ENCODE results near the gene ICA1.

Gene ICA1

GRCh38 chr7:8131694-8132605 is 130.0 kb downstream of the ICA1 start:
- H2AFZ ChIP-seq (ENCODE audit: low read length): no peak overlapping the region
- H3K4me2 ChIP-seq (ENCODE audit: low read depth, low read length): peak overlapping the region; percentile 31
- peaks cover 39% of the 10 kb centered on the region for H3K4me1 ChIP-seq (ENCODE audit: low read length)

DNA sequence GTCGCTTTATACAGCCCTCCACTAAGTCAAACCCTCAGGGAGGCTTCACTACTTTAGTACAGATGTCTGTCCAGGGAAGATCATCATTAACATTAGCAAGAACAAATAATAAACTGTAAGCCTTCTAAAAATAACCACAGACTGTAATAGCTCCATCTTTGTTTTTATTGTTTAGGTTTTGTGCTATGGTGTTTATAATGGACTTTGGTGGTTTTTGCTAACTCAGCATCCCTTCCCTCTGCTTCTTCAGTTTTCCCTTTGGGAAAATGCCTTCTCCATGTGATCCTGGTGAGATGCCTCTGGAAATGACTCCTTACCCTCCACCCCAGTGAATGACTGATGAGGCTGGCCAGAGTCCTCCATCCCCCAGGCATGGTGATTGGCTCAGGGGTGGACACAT is 131.3 kb downstream of the ICA1 start:
- Histone ChIP-seq H3K79me2 (ENCODE audit: low read length) (no peaks in the 10 kb centered on the region), H3K27me3 (replicated peaks; ENCODE audit: insufficient read depth, low read length) (no peaks in the 10 kb centered on the region), H4K20me1 (ENCODE audit: insufficient read depth, low read length) (no peaks in the 10 kb centered on the region), H3K4me2 (ENCODE audit: low read depth, low read length) (no peak overlapping the region), H3K36me3 (replicated peaks; ENCODE audit: insufficient read depth, low read length) (no peaks in the 10 kb centered on the region), H3K27ac (ENCODE audit: low read length) (no peak overlapping the region), H3K4me1 (ENCODE audit: low read length) (peaks cover 52% of the 10 kb centered on the region), H2AFZ (ENCODE audit: low read length) (no peak overlapping the region), H3K9me2 (replicated peaks; ENCODE audit: insufficient read depth, low read length) (no peaks in the 10 kb centered on the region), H3K9me3 (replicated peaks; ENCODE audit: insufficient read depth, low read length) (no peaks in the 10 kb centered on the region), H3K9ac (ENCODE audit: low read length) (no peak overlapping the region), H3K4me3 (ENCODE audit: low read length) (no peak overlapping the region), H3F3A (ENCODE audit: insufficient read depth, low read length) (peaks cover 29% of the 10 kb centered on the region)
- no peak for DNase-seq
- TF ChIP-seq EZH2phosphoT487 (IDR thresholded peaks at IDR 0.05; ENCODE audit: low read length) (no peak), EZH2 (optimal IDR thresholded peaks at IDR 0.05; ENCODE audit: low read depth, low read length) (no peak)
- TF ChIP-seq, protein P1, sequence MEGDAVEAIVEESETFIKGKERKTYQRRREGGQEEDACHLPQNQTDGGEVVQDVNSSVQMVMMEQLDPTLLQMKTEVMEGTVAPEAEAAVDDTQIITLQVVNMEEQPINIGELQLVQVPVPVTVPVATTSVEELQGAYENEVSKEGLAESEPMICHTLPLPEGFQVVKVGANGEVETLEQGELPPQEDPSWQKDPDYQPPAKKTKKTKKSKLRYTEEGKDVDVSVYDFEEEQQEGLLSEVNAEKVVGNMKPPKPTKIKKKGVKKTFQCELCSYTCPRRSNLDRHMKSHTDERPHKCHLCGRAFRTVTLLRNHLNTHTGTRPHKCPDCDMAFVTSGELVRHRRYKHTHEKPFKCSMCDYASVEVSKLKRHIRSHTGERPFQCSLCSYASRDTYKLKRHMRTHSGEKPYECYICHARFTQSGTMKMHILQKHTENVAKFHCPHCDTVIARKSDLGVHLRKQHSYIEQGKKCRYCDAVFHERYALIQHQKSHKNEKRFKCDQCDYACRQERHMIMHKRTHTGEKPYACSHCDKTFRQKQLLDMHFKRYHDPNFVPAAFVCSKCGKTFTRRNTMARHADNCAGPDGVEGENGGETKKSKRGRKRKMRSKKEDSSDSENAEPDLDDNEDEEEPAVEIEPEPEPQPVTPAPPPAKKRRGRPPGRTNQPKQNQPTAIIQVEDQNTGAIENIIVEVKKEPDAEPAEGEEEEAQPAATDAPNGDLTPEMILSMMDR (IDR thresholded peaks at IDR 0.05; ENCODE audit: low read length): no peak

More at GRCh38 chr7:8131694-8132605, 130.0 kb downstream of the ICA1 start:
- Histone ChIP-seq H4K20me1 (ENCODE audit: insufficient read depth, low read length) (no peaks in the 10 kb centered on the region), H3K27me3 (replicated peaks; ENCODE audit: insufficient read depth, low read length) (no peaks in the 10 kb centered on the region), H3K36me3 (replicated peaks; ENCODE audit: insufficient read depth, low read length) (no peaks in the 10 kb centered on the region), H3K79me2 (ENCODE audit: low read length) (no peaks in the 10 kb centered on the region), H3K9me2 (replicated peaks; ENCODE audit: insufficient read depth, low read length) (no peaks in the 10 kb centered on the region), H3K4me3 (ENCODE audit: low read length) (no peak overlapping the region), H3F3A (ENCODE audit: insufficient read depth, low read length) (peaks cover 21% of the 10 kb centered on the region), H3K27ac (ENCODE audit: low read length) (peak overlapping the region; percentile 60; the same call in 1 of the 2 replicates), H3K9ac (ENCODE audit: low read length) (no peak overlapping the region), H3K9me3 (replicated peaks; ENCODE audit: insufficient read depth, low read length) (no peaks in the 10 kb centered on the region)
- DNase-seq: peak; percentile 55
- TF ChIP-seq, protein P1 (IDR thresholded peaks at IDR 0.05; ENCODE audit: low read length): no peak
- TF ChIP-seq EZH2phosphoT487 (IDR thresholded peaks at IDR 0.05; ENCODE audit: low read length) (no peak), EZH2 (optimal IDR thresholded peaks at IDR 0.05; ENCODE audit: low read depth, low read length) (no peak)

GRCh38 chr7:8129318-8129659 is 132.7 kb downstream of the ICA1 start:
- Histone ChIP-seq H2AFZ (ENCODE audit: low read length) (no peak overlapping the region), H3K36me3 (replicated peaks; ENCODE audit: insufficient read depth, low read length) (no peaks in the 10 kb centered on the region), H3K4me1 (ENCODE audit: low read length) (peaks cover 60% of the 10 kb centered on the region), H3K27me3 (replicated peaks; ENCODE audit: insufficient read depth, low read length) (no peaks in the 10 kb centered on the region), H3K4me3 (ENCODE audit: low read length) (no peak overlapping the region), H3K9me2 (replicated peaks; ENCODE audit: insufficient read depth, low read length) (no peaks in the 10 kb centered on the region), H3K27ac (ENCODE audit: low read length) (peak overlapping the region; percentile 9; the same call in 1 of the 2 replicates), H3K79me2 (ENCODE audit: low read length) (no peaks in the 10 kb centered on the region), H3K9ac (ENCODE audit: low read length) (no peak overlapping the region), H3K4me2 (ENCODE audit: low read depth, low read length) (0 out of 2 replicates have a peak overlapping the region, but pooled peaks have one; percentile 24), H3K9me3 (replicated peaks; ENCODE audit: insufficient read depth, low read length) (no peaks in the 10 kb centered on the region), H3F3A (ENCODE audit: insufficient read depth, low read length) (peaks cover 30% of the 10 kb centered on the region), H4K20me1 (ENCODE audit: insufficient read depth, low read length) (no peaks in the 10 kb centered on the region)
- peak; percentile 34 for DNase-seq
- no peak for TF ChIP-seq EZH2phosphoT487 (IDR thresholded peaks at IDR 0.05; ENCODE audit: low read length)
- TF ChIP-seq, protein P1 (IDR thresholded peaks at IDR 0.05; ENCODE audit: low read length): no peak
- TF ChIP-seq EZH2 (optimal IDR thresholded peaks at IDR 0.05; ENCODE audit: low read depth, low read length): no peak
